OCI-LY7 (cell line): ENCODE results near the gene JPT1.

Experiments
- CTCF ChIP-seq: fragments of 200-600 bp; sonication (generic); conservative IDR thresholded peaks from 2 replicates; pipeline ENCODE4 v1.5.1; 2014; ENCODE audit warnings: mild to moderate bottlenecking, antibody characterized with exemption, low read length, moderate library complexity, mixed read lengths
- EZH2phosphoT487 ChIP-seq: fragments of 200-600 bp; sonication (generic); IDR thresholded peaks from 2 replicates; pipeline ENCODE4 v1.6.1; 2018; ENCODE audit warnings: low read depth, borderline replicate concordance, mild to moderate bottlenecking, mixed run types, antibody characterized with exemption, low read length, moderate library complexity, mixed read lengths

GRCh38 chr17:75181608-75182318 is 27.5 kb upstream of the JPT1 start:
- TF ChIP-seq CTCF (no peak), EZH2phosphoT487 (no peak)
